GM19099 (cell line): ENCODE results near the gene XPR1.

Source experiments
- POLR2A ChIP-seq: IDR thresholded peaks from 3 replicates; pipeline ENCODE4 v1.6.1; 2011; ENCODE audit warnings: low read depth; ENCODE audit not compliant: insufficient read length; ENCODE audit errors: extremely low read depth

The XPR1 gene

DNA sequence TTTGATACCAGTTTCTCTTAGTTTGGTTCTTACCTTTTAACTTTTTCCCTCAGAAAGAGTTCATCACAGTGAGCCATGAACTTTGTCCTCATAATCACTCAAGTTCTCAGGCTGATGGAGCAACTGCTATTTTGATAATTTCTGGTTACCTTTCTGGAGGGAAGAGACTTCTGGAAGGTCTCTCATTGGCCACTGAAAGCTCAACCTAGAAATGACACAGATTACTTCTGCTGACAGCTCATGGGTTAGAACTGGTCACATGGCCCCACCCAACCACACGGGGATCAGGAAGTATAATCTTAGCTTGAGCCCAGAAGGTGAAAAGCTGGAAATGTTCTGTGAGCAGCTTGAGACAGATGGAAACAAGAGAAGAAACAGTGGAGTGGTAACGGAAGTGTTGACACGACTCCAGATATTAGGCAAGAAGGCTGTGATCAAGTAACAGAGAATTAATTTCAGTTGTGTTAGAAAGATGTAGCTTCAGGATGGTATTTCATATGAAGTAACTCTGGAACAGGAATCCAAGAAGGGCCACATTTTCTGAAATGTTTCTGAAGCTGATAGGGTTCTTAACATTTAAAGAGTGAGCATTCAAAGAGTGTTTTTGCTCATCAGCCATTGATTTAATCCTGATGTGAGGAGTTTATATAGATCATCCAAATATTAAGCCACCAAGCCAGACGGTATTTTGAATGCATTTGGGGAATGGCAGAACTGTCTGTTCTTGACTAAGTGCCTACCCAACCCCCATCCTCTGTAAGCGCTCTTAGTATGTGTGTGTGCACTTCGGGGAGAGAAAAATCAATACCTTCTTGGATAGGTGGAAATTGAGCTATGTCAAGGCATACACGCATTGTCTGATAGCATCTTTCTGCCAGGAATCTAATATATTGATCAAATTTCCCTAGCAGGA, 21.9 kb upstream of the XPR1 start:
- no peak for TF ChIP-seq POLR2A

DNA sequence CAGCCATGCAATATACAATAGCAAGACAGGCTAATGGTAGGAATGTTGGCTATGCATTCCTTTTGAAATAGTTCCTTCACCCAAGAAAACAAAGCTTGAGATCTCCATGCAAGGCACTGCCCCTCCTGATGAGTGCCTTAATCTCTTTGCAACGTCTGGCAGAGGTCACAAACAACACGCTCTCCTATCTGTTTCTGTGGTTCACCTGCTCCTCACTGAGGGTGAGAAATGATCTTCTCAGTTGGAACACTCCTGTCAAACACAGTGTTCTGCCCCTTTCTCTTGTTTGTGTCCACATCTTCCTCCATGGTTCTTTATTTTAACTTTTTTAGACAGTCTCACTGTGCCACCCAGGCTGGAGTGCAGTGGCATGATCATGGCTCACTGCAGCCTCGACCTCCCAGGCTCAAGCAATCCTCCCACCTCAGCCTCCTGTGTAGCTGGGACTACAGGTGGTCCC, 21.2 kb upstream of the XPR1 start:
- no peak for TF ChIP-seq POLR2A

DNA sequence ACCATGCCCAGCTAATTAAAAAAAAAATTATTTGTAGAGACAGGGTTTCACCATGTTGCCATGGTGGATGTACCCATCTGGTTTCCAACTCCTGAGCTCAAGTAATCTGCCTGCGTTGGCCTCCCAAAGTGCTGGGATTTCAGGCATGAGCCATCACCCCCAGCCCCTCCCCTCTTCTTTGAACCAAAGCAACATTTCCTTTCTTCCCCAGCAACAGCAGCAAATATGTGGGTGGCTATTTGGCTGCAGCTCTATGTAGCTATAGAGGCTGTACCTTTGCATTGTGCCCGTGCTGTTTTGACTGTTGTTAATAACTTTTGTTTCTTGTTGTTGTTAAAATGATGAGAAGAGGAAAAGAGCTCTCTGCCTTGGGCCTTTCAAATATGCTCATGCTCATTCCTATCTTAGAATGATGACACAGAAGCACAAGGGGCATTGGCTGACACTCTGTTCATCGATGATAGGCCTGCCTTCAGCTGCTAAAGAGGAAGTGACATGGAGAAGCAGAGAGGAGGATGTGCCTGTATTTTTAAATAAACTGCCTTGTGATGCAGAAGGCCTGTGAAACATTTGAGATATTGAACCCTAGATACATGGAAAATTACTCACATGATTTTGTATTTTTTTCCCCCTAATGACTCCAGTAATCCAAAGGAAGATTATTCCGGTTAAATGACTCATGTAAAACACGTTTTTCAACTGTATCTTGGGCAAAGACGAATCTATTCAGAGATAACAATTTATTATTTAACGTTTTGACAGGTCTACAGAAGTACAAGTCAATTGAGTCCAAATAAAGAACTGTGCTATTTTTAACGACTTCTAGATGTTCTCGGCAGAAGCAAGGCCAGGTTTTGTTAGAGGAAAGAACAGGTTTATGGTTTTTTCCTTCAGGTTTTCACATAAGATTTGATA, 20.5 kb upstream of the XPR1 start:
- no peak for TF ChIP-seq POLR2A

DNA sequence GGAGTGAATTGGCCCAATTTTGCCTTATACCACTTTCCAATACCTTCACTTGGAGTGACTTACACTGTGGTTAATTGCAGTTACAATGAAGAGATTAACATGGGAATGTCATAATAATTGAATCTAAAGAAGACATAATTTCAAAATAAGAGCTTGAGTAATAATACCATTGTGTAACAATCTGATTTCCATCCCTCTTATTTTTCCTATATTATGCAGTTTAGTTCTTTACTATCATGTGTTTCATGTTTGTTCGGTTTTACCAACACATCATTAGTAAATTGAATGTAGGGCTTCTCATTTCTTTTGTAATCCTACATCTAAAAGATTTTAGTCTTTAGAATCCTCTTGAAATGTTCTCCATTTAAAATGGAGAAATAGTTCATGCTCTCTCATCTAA, 19.2 kb upstream of the XPR1 start:
- TF ChIP-seq POLR2A = no peak

DNA sequence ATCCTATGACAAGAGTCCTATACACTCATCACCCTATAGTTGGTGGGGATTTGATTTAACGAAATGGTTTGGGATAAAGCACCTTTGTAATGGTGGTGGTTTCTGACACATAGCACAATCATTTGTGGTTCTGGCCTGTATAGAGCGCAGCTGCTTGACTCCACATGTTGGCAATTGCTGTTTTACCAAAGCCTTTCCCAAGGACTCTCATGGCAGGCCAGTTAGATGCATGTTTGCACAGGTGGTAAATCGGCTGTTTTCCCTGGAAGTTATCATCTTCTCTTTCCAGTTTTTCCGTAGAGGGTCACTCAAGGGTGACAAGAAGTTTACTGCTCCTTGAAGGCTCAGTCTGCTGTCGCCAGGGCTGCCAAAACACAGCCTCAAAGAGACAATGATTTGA, 17.1 kb upstream of the XPR1 start:
- no peak for TF ChIP-seq POLR2A

DNA sequence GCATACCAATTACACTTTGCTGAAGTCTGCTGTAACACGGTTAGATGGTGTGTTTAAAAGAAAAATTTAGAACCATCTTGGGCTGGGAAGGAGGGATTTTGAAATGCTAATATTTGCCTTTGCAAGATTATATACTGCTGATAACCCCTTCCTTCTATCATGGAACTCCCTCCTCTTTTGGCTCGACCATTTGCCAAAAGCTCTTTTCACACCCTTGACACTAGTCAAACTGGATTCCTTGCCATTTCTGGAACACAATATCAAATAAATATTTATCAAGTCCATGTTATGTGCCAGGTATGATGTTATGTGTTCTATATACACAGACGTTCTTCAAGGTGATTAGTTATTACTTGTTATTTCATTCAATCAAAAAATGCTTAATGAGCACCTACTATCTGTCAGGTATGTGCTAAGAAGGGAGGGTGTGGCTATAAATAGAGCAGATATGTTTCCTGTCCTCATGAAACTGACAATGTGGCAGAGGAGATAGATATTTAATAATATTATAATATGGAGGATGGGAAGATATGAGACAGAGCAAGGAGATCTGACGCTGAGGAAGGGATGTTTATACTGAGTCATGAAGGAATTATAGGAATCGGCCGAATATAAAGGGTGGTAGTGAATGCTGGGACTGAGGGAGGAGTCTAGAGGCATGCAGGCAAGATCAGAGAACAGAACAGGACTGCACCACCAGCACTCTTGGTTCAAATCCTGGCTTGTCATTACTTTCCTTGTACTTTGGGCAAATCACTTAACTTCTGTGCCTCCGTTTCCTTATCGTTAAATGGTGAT, 16.1 kb upstream of the XPR1 start:
- no peak for TF ChIP-seq POLR2A

DNA sequence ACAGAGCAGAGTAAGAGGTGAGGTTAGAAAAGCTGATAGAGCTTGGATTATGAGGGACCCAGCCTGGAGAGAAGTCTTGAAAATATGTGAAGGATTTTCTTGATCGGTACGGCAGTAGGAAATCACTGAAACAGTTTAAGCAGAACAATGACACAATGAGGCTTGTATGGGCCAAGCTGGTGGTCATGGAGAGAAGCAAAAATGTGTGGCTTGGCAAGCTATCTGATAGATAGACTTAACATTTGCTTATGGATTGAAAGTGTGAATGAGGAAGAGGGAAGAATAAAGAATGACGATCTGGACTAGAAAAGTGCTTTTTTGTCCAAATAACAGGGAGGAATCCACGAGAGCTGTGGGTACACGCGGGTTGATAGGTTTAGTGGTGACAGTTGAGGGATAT, 15.4 kb upstream of the XPR1 start:
- TF ChIP-seq POLR2A = no peak

DNA sequence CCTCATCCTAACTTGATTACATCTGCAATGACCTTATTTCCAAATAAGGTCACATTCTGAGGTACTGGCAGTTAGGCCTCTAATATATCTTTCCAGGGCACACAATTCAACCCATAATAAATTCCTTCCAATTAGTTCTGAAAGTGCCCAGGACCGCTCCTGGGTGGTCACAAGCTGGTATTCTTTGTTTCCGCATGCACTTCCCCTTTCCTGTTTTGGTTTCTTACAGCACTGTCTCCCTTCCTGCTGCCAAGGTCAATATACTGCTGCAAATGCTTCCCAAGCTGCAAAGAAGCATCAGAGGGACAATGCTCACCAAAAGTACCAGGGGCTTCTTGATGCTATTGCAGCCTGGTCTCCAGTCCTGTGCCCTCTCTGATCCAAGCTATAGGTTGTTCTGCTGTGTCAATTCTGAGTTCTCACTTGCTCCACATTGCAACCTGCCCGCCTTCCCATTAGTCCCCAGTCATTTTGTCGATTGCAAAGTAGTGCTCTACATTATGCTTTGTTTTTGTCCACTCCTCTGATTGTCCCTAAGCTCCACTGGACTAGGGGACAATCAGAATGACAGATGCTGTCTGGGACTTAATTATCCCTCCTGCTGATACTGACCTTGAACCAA, 13.9 kb upstream of the XPR1 start:
- TF ChIP-seq POLR2A = no peak

DNA sequence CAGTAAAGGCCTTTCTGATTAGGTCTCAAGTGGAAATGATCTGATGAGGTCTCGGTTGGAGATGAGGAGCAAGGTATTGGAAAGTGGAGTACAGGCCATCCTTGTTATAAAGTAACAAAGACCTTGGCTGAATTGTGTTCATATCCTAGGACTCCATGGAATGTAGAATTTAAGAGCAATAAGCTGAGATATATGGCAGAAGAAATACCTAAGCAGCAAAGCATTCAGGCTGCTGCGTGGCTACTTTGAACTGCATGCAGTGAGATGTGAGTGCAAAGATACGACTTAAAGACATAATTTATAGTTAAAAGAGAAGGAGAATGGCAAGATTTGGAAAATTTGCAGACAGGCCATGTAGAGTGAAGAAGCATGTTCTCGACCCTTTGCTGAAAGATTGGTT, 11.2 kb upstream of the XPR1 start:
- no peak for TF ChIP-seq POLR2A

DNA sequence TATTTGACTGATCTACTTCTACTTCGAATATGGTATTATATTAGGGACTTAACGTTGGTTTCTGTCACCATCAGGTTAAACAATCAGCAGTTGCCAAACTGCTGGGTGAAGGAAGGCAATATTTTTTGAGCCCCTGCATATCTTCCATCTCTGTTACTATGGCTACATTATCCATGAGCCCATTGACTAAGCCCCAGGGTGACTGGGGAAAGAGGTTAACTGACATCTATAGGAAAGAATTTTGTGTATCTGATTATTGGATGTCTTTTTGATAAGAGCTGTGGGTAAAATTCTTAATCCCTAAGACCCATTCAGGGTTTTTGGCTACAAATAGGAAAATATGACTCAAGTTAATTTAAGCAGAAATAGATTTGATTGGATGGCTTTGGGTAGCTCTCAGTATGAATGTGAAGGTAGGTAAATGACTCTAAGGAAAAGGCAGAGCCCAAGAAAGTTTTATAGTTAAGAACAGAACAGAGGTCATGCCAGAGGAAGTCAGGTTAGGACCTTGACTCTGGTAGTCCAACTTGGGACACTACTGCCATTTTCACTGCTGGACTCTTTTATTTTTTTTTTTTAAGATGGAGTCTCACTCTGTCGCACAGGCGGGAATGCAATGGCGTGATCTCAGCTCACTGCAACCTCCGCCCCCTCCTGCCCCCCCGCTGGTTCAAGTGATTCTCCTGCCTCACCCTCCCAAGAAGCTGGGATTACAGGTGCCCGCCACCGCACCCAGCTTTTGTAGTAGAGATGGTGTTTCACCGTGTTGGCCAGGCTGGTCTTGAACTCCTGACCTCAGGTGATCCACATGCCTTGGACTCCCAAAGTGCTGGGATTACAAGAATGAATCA, 8.9 kb upstream of the XPR1 start:
- no peak for TF ChIP-seq POLR2A

DNA sequence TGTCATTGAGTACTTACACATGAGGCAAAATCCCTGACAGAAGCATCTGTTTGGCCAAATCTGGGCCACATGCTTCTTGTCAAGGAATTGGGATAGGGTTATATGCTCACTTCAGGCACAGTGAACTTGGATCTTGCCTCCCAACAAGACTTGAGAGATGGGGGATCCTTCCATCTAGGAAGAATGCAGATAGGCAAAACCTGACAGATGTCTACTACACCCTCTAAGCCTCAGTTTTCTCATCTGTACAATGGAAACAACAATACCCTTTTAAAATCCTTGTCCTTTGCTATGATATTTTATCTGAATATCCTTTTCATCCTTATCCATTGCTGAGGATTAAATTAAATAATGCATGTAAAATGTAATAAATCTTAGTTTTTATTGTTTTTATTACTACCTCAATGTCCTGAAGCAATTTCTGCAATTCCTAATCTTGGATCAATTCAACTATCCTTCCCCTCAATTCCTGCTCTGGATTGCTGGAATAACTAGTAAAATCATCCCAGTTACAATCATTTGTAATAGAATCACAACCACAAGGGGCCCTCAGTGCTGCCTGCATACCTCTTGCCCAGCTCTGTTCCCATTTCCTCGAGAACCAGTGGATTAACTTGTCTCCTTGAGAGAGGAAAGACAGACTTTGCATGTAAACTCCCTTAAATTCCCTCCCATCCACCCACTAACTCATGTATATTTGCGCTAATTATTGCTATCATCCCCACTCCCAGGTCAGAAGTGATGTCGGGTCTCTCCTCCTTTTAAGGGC, 8.1 kb upstream of the XPR1 start:
- TF ChIP-seq POLR2A = no peak

DNA sequence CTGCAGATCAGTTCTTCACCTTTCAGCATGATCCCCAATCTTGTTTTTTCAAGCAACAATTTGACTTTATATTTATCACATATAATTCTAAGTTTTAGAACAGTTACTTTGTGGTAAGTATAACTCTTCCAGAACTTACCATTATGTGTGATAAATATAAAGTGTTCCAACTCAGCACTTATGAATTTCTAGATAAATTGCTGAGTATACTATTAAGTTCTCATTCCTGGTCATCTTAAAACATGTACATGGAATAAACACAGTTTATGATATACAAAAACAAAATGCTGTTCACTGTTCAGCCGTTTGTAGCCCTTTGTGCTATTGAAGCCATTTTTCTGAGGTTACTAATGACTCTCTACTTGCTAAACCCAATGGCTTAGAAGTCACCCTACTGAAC, 5.1 kb upstream of the XPR1 start:
- no peak for TF ChIP-seq POLR2A

DNA sequence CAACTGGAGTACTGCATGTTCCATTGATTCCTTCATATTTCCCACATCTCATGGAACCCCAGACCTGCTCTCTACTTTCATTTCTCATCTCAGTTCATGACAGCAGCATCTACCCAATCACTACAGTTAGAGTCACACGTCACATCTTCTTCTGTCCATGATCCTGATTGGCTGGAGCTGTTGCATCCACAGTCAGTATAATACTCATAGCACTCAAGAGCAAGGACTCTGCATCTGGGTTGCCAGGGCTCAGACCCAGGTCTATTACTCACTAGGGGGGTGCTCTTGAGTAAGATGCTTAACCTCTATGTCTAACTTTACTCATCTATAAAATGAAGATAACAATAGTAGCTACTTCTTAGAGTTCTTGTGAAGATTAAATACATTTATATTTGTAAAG, 4.4 kb upstream of the XPR1 start:
- no peak for TF ChIP-seq POLR2A
